Islet of Langerhans (tissue), 1 donor: ENCODE measurements around the gene POP7.

ENCODE experiments used
- FAIRE-seq: peaks from one replicate; lab custom pipeline; 2011; peaks lifted over from hg19 to GRCh38; lab: Jason Lieb, UNC

Gene POP7

DNA sequence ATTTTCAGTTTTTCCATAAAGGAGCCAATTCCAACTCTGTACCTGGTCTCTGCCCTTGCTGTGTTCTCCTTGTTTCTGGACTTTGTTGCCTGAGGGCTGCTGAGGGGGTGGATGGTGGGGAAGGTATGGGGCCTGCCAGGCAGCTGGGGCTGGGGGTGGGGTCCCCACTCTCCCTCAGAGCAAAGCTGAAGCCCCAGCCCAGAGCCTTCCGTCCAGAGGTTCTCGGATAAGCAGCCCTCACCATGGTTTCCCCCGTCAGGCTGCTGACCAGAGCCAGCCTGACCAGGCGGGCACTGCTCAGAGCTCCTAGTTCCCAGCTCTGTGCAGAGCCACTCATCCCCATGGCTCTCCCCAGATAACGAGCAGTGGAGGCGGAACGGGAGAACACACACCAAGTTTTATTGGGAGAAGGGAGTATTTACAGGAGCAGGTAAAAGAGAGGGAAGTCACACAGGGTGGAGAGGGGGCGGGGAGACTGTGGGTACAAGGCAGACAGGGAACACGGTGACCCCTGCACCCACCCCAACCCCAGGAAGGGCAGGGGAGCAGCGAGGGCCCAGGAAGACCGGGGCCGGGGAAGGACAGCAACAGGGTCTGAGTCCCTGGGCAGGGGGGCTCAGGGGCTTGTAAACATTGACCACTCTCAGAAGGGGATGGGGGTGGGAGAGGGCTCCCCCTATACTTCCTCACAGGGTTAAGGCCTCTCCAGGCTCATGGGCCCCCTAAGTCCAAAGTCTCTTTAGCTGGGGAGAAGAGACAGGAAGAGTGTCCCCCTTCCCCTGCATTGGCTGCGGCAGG is 26.6 kb upstream of the POP7 start:
- no peak for FAIRE-seq

DNA sequence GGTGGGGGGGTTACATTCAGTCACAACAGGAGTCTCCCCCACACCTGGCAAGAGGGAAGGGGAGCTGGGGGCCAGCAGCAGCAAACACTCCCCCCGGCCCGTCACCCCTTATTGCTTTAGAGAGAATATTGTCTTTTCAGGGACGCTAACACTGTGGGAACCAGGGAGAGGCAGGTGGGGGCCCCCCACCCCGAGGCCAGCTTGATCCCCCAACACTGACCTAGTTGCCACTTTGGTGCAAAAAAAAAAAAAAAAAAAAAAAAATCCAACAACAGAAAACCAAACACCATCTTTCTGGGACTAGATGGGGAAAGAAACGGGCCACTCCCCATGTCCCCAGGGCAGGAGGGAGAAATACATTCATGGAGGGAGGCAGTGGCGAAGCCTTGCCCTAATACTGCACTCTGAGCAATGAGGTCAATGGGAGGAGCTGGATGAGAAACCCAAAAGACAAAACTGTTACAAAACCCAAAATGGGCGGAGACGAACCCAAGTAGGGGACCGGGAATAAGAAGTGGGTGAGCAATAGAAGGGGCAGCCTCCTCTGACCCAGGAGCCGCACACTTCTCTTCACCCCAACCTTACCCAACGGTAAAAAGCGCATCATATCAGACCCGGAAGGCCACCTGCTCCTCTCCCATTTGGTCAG is 25.9 kb upstream of the POP7 start:
- FAIRE-seq, result no peak

DNA sequence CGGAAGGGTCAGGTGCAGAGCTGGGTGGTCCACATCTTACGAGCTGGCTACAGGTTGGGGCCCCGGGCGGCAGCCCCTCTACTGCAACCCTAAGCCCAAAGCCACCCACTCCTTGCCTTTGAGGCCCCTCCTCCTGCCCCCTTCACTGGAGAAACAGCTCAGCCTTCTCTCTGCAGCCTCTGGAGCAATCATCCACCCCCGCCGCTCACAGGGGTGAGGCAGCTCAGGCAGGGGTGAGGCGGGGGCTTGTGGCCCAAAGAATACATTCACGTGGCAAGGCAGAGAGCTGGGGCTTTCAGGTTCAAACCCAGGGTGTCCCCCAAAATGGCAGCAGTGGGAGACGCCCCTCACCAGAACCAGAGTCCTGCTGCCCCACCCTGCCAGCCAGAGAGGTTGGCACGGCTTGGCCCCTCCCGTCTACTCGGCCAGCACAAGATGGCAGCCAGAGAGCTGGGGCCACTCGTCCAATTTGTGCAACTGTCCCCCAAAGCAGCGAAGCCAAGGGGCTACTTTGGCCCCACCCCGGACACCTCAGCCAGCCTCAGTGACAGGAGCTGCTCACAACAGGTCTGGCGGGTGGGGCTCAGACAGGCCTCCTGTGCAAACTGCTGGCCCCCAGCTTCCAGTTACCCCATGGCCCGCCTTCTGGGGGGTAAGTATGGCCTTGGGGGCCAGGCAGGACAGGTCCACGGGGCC is 25.2 kb upstream of the POP7 start:
- no peak for FAIRE-seq

DNA sequence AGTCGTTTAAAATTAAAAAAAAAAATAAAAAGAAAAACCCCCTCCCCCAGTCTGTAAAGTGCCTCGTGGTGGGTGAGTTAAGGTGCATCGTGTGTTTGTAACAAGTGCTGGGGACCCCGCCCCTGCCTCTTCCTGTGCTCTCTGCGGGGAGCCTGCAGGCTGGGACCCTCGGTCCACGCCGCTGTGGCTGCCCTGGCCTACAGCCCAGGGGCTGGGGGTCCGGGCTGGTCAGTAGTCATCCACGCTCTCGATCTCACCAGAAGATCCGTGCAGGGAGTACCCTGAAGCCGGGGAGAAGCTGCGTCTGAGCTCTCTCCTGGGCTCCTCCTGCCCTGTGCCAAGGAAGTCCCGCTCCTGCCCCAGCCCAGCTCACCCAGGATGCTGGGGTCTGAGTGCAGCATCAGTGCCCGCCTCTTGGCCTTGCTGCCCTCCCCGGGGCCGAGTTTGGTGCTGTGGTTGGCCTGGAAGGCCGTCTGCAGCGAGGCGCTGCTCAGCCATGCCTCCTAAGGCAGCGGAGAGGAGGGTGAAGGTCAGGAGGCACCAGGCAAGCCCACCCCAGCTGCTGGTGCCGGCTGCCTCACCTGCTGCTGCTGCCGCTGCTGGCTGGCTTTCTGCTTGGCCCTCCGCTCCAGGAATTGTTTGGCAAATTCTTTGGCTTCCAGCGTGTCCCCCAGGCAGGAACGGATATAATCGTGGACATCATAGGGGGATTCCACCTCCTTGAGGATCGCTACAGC is 24.3 kb upstream of the POP7 start:
- no peak for FAIRE-seq

DNA sequence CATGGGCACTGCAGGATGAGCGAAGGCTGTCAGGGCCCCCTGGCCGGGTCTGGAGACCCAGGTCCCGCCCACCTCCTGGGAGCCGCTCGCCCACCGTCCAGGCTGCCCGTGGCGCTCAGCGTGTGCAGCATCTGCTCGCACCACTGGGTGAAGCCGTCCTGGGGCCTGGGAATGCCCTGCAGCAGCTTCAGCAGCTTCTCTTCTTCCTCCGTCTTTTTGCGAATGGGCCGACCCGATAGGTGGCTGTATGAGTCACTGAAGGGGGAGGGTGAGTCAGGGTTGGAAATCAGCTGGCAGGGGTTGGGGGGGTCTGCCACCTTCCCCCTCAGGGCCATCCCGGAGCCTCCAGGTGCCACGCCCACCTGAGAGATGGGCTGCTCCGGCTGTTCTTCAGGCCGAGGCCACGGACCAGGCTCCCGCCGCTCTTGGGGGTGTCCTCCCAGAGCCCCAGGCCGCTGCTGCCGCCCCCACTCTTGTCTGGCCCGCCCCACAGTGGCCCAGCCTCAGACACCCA is 23.6 kb upstream of the POP7 start:
- no peak for FAIRE-seq

DNA sequence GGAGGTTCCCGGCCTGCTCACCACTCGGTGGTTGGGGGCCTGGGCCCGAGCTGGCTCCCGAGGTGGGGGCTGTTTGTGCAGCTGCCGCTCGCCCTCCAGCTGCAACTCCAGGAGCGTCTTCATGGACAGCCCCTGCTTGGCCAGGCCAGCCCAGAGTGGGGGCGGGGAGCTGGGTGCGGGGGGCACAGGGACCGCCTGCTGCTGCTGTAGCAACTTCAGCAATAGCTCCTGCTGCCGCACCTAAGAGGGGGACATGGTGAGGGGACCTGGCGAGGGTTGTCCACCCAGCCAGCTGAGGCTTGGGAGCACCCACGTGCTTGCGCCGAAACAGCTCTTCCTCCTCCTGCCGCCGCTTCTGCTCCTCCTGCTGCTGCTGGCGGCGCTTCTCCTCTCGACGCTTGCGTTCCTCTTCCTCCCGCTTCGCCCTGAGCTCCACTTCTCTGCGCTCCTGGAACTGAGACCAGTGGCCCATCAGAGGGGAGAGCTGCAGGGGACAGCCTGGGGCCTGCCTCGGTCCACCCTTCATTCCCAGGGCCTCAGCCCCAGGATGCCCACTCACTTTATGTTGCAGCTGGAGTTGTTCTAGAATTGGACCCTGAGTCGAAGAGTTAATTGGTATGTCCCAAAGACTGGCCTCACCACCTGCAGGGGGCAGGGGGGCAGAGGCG is 22.8 kb upstream of the POP7 start:
- no peak for FAIRE-seq

DNA sequence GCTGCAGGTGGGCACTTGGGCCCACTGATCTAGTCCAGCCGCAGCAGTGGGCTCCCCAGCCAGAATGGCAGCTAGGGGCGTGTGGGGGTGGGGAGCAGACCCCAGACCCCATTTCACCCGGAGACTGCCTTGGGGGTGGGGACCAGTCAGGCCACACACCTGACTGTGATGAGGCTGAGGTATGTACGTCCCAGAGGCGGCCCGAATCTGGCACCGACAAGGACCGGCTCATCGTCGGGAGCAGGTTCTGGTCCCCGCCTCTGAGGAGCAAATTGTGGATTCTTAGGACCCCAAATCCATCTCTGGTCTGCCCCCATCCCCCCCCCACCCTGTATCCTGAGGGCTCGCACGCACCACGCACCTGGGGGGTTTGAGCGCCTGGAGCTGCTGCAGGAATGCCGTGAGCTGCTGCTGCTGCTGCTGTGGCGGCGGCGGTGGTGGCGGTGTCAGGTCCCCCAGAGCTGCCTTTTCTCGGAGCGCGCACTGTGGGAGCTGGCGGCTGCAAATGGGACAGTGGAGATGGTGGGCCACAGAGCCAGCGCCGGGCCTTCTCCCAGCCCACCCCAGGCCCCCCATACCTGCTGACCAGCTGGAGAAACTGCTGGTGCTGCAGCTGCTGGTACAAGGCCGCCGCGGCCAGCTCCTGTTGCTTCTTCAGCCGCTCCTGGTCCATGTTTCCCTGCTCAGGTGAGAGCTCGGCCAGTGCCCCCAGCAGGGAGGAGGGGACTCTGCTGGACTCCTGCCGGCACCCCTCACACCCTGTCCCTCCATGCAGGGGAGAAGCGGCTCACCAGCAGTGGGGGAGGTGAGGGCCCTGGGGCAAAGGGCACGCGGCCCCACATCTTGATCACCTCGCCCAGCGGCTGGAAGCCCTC is 22.0 kb upstream of the POP7 start:
- FAIRE-seq, result no peak

DNA sequence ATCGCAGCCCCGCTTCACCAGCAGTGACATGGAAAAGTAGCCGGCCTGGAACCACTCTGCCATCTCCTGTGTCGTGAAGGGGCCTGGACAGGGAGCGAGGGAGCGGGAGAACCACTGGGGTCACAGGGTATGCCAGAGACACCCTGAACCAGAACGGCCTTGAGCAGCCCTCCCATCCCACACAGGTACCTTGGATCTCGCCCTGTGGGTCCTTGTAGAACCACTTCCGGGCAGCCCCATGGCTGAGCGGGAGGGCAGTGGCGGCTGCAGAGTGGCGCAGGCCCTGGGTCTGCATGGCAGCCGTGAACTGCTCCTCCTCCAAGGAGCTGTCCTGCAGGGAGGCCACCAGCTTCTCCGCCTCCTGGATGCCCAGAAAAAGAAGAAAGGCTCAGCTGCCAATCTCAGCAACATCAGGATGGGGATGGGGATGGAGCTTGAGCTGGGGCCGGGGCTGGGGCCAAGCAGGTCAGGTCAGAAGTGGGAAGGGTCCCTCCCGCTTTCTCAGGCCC is 21.3 kb upstream of the POP7 start:
- FAIRE-seq, result no peak

DNA sequence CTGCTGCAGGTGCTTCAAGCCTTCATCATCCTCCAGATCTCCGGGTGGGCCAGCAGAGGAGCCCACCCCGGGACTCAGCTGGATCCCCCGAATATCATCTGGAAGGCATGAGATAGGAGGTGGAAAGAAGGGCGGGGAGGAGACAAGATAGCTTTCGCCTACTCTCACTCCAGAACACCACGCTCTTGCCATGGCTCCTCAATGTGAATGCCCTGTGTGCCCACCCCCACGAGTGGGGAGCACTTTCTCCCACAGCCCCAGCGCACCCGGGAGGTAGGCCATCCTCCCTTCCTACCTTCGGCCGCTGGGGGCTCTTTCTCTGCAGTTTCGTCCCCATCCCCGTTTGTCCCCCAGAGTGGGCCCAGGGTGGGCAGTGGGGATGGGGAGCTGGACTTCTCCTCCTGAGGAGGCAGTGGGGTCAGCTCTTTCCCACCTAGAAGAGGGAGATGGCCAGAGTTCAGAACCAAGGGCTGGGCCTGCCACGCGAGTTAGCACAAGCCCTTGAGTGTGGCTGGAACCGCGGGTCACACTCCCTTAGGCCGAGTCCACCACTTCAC is 20.8 kb upstream of the POP7 start:
- FAIRE-seq, result no peak

DNA sequence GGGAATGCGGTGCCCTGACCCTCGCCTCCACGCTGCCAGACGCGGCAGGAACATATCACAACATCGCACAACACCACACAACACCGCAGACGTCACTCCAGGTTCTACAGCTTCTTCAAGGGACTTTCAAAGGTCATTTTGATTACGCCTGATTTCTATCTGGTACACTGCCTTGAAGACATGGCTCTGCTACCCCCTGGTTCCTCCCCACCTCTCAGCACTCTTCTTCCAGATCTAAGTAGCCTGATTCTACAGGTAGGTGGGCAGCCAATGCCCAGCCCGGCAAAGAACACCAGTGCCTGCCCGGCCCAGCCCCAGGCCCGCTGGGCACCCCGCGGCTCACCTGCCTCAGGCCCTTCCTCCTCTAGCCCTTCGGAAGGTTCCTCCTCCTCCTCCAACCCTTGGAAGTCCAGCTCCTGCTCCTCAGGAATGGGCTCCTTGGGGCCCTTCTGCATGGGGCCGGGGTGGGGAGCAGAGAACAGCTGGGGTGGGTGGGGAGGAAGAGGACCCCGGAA is 20.2 kb upstream of the POP7 start:
- no peak for FAIRE-seq

DNA sequence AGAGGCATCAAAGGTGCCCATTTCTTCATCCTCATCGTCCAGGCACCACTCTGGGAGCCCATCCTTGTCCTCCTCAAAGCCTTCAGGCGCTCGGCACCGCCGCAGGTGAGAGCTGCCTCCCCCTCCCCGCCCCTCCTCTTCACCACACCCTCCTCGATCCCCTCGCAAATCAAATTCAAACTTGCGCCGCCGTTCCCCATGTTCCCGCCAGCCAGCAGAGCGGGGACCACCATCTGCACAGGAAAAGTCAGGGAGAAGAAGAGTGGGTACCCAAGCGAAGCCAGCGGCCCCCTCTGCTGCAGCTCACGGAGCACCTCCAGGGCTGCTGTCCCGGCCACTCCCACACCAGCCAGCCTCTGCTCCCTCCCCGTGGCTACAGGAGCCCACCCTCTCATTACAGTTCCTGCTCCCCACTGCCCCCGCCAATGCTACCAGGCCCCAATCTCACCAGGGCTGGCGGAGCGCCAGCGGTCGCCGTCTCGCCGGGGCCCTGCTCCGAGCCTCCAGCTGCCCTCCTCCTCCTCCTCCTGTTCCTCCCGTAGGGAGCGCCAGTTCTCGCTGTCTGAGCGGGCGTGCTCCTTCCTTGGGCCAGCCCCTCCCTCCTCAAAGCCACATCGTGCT is 19.6 kb upstream of the POP7 start:
- no peak for FAIRE-seq

DNA sequence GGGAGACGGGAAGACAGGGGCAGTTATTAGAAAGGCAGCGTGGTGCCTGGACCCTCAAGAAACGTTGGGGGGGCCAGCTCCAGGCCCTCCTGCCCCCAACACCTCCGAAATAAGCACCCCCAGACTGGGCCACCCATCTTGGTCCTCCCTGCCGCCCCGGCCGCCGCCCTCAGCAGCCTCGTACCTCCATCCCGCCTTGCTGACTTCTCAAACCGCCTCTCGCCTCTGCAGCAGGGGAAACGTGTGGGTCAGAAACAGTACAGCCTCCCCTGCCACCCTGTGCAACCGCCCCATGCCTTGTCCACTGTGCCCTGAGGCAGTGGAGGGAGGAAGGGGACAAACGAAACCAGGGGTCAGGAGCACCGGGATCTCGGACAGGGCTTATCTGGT is 19.1 kb upstream of the POP7 start:
- FAIRE-seq, result no peak

DNA sequence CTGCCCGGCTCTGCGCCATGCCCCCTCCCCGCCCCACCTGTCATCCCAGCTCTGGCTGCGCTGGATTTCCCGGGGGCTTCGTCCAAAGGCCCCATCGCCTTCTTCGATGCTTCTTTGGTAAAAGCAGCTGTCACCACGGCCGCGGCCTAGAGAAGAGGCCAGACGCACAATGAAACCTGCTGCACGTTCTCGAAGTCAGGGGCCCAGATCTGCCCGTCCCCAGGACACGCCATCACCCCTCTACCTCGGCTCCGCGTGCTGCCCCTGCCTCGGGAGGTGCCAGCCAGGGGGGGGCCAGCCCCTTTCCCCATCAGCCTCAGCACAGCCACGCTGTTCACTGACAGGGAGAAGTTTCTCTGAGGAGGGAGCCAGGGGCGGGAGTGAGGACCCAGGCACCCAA is 18.7 kb upstream of the POP7 start:
- no peak for FAIRE-seq

DNA sequence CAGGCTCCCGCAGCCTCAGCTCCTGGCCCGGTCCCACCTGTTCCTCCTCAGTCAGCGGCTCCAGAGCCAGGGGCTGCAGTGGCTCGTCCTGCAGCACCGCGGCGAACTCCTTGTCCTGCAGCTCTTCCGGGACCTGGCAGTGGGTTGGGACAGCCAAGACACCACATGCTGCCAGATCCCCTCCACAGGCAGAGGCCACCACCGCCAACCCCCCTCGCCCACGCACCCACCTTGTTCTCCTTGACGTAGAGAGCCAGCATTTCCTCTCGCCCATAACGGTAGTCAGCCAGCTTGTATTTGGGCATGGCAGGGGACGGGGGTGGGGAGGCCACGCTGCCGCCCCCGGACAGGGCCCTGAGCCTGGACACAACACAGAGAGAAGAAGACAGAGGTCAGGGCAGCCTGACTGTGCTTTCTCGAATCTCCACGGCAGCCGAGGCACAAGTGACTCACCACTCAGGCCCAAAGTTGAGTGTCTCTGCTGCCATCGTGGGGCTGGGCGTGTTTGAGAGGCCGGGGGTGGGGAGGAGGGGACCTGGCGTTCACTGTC is 18.1 kb upstream of the POP7 start:
- FAIRE-seq, result no peak

DNA sequence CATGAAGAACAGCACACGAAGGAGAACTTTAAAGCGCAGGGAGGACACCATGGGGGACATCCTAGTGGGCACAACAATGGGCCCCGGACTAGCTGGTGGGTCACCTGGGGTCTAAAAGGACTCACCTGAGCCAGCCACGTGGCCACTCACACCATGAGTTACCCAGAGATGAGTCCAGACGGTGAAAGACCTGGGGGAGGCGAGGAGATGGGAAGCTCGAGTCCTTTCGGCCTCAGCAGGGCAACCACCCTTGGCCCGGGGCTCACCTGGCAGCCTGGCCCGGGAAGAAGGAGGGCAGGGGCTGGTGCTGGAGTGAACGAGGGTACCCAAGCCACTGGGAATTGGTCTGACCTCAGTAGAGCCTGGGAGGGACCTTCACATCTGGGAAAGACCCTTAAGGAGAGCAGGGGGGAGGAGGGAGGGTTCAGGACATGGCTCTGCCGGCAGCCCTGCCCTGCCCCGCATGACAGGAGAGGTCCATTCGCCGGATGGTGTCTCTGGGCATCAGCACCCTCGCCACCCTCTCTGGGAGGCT is 17.5 kb upstream of the POP7 start:
- no peak for FAIRE-seq

DNA sequence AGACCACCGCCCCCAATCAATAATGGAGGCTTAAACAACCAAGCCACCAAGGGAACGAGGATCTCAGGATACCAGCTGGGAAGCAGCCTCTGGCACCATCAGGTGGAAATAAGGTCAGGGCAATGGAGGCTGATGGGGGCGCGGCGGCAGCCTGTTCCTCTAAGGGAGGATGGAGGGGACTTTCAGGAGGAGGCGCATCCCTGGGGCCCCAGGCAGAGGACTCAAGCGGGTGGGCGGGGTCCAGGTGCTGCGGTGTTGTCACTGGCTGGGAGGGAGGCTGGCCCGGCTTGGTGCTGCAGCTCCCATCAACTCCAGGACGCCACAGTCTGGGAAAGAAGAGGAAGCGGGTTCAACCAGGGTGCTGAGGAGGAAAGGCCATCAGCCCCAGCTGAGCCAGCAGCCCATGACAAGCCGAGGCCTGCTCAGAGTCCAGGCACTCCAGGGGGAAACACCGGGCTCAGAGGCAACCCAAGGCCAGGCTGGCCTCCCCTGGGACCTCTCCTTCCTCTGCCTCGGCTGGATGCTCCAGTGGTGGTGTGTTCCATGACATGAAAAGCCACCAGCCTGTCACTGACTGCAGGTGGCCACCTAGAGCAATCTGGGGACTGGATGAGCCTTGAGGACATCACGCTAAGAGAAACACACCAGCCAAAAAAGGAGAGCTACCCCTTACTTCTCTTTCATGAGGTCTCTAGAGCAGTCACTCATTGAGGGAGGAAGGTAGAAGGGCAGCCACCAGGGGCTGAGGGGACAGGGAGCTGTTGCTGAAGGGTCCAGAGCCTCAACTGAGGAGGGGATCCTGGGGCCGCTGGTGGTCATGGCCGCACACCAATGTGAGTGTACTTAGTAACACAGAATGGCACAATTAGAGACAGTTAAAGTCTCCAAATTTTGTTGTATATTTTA is 16.4 kb upstream of the POP7 start:
- no peak for FAIRE-seq

DNA sequence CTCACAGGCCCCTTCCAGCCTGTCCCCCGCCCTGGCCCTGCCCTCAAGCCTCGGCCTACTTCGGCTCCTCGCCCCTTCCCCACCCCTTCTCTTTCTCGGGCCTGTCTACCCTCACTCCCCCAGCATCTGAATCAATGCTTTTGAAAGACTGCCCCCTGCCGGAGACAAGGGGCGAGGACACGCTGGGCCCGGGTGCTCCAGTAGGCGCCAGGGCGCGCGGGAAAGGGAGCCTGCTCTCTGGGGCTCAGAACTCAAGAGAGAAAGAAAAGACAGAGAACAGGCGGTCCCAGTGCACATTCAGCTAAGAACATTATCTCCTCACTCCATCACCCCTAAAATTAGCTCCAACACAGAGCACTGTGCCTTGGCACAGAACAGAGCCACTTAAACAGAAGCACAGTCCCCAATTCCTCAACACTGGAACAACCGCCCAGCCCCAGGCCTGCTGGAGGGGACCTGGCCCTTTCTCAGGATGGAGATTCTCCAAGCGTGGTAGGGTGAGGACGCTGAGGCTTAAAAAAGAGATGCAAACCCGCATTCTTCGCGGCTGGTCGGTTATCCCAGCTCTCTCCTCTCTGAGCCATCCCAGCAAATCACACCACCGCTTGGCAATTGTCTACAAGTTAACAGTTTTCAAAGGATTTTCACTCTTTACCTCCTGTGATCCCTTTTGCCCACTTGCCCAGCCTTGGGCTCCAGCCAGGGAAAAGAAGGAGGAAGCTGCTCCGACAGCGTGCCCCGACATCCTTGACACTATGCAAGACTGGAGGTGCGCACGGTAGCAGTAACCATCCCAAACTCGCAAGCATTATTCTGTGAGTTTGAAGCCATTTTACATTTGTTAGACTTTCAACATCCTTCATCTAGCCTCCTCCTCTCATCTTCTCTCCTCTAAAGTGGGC is 14.0 kb upstream of the POP7 start:
- FAIRE-seq, result no peak
